ENCODE measurements around the gene SDCCAG8. TPM values are rescaled to one million over a fixed set of nuclear protein-coding genes. Genes with fewer than 3 reads are reported as not detected.

SDCCAG8 gene
- total and polyA plus RNA-seq, 2 of the 8 experiments (the other 6 are each of a cell fraction or from before 2014, with no cell fraction given), result 15.6 to 21.0 TPM

GRCh38 chr1:243292117-243292516 is 36.3 kb downstream of the SDCCAG8 start (continued):
- TF ChIP-seq CHD7 (IDR thresholded peaks at IDR 0.05; ENCODE audit: insufficient replicate concordance, low read length) (no peak), CBX8 (IDR thresholded peaks at IDR 0.05; ENCODE audit: borderline replicate concordance, low read depth, low read length) (no peak), ATF3 (IDR thresholded peaks at IDR 0.05; ENCODE audit: insufficient read depth, low read depth, low read length) (no peak), SIX5 (IDR thresholded peaks at IDR 0.05; ENCODE audit: low read depth, low read length) (no peak), CTCF (IDR thresholded peaks at IDR 0.05; ENCODE audit: control extremely low read depth in 1 of 3, insufficient read depth in 1 of 3, low read depth in 1 of 3, low read length in 3 of 3) (no peak), CREB1 (IDR thresholded peaks at IDR 0.05) (no peak), GABPA (IDR thresholded peaks at IDR 0.05; ENCODE audit: borderline replicate concordance, insufficient read depth, low read length) (no peak), POLR2A (IDR thresholded peaks at IDR 0.05; ENCODE audit: control extremely low read depth in 1 of 2, low read depth in 2 of 2, low read length in 2 of 2) (no peak), TAF7 (optimal IDR thresholded peaks at IDR 0.05; ENCODE audit: borderline replicate concordance, low read depth, low read length) (no peak)

Data from H1 (cell line).